Glutamatergic neuron (in vitro differentiated cells): ENCODE measurements around the gene POLK. TPM values are rescaled to one million over a fixed set of nuclear protein-coding genes. Genes with fewer than 3 reads are reported as not detected.
A peak's percentile ranks its signal among the peaks of the same experiment; 100 is the strongest.

Experiments
- DNase-seq: peaks from one replicate; pipeline ENCODE4 v3.0.0; 2022
- H3K27ac Mint-ChIP-seq: one replicate; pipeline ENCODE4 v1.8.0; 2020; ENCODE audit warnings: mild to moderate bottlenecking, mixed read lengths, inconsistent platforms; ENCODE audit not compliant: unreplicated experiment
- H3K27me3 Mint-ChIP-seq: one replicate; pipeline ENCODE4 v1.8.0; 2020; ENCODE audit warnings: mild to moderate bottlenecking, moderate library complexity, mixed read lengths, inconsistent platforms; ENCODE audit not compliant: unreplicated experiment
- H3K36me3 Mint-ChIP-seq: one replicate; pipeline ENCODE4 v1.8.0; 2020; ENCODE audit warnings: mild to moderate bottlenecking, mixed read lengths, inconsistent platforms; ENCODE audit not compliant: unreplicated experiment
- H3K4me1 Mint-ChIP-seq: one replicate; pipeline ENCODE4 v1.8.0; 2020; ENCODE audit warnings: mild to moderate bottlenecking, low read depth, mixed read lengths, inconsistent platforms; ENCODE audit not compliant: unreplicated experiment
- H3K4me3 Mint-ChIP-seq: one replicate; pipeline ENCODE4 v1.8.0; 2020; ENCODE audit warnings: mild to moderate bottlenecking, mixed read lengths, inconsistent platforms; ENCODE audit not compliant: unreplicated experiment
- H3K9me3 Mint-ChIP-seq: one replicate; pipeline ENCODE4 v1.8.0; 2020; ENCODE audit warnings: mild to moderate bottlenecking, moderate library complexity, mixed read lengths, inconsistent platforms; ENCODE audit not compliant: unreplicated experiment
- CTCF ChIP-seq: fragments of 200-600 bp; sonication (generic); IDR thresholded peaks from one replicate; pipeline ENCODE4 v1.5.0; 2021; ENCODE audit not compliant: partially characterized antibody, unreplicated experiment
- total RNA-seq: library from RNA; stranded (reverse); fragmentation: NEBNext Ultra II Directional; extraction: Animal tissue kit (Norgen Biotek cat#: 25700); gene quantifications from one replicate; pipeline ENCODE4 v1.2.1, GENCODE V29; 2021; ENCODE audit not compliant: unreplicated experiment

Gene POLK
- total RNA-seq, 1 donor from 2014 or later, result 28.9 TPM

- no peak for DNase-seq
- Mint-ChIP-seq H3K36me3 (no peaks in the 10 kb centered on the region), H3K27me3 (peaks cover 4% of the 10 kb centered on the region), H3K27ac (no peak overlapping the region), H3K4me1 (peaks cover 42% of the 10 kb centered on the region), H3K9me3 (peaks cover 4% of the 10 kb centered on the region), H3K4me3 (no peak overlapping the region)
- no peak for TF ChIP-seq CTCF
Observed at GRCh38 chr5:75614176-75614575, 102.5 kb downstream of the POLK start.

- H3K36me3 Mint-ChIP-seq, result no peaks in the 10 kb centered on the region
- peaks cover 25% of the 10 kb centered on the region for H3K4me1 Mint-ChIP-seq
- H3K27ac Mint-ChIP-seq, result peak overlapping the region; percentile 45
- H3K9me3 Mint-ChIP-seq, result no peaks in the 10 kb centered on the region
- no peak overlapping the region for H3K4me3 Mint-ChIP-seq
- H3K27me3 Mint-ChIP-seq, result no peaks in the 10 kb centered on the region
- DNase-seq, result no peak
- no peak for TF ChIP-seq CTCF
Observed at GRCh38 chr5:75616371-75616881, 104.7 kb downstream of the POLK start.

GRCh38 chr5:75616971-75617621 lies 105.4 kb downstream of the POLK start:
- Mint-ChIP-seq H3K36me3 (no peaks in the 10 kb centered on the region), H3K27ac (peak overlapping the region; percentile 9), H3K9me3 (no peaks in the 10 kb centered on the region), H3K27me3 (no peaks in the 10 kb centered on the region), H3K4me3 (no peak overlapping the region), H3K4me1 (peaks cover 25% of the 10 kb centered on the region)
- no peak for DNase-seq
- no peak for TF ChIP-seq CTCF

- no peak for TF ChIP-seq CTCF
- DNase-seq, result no peak
- H3K9me3 Mint-ChIP-seq, result no peaks in the 10 kb centered on the region
- no peaks in the 10 kb centered on the region for H3K27me3 Mint-ChIP-seq
- peak overlapping the region; percentile 44 for H3K27ac Mint-ChIP-seq
- H3K4me1 Mint-ChIP-seq, result peaks cover 20% of the 10 kb centered on the region
- H3K36me3 Mint-ChIP-seq, result no peaks in the 10 kb centered on the region
- H3K4me3 Mint-ChIP-seq, result no peak overlapping the region
Observed at GRCh38 chr5:75617736-75618352, 106.2 kb downstream of the POLK start.
